Left lung (tissue), 10 donors: Measurements from ENCODE around the gene MYLK. TPM values are rescaled to one million over a fixed set of nuclear protein-coding genes. Genes with fewer than 3 reads are reported as not detected.

Source experiments
- ATAC-seq: fragments of 200-7000 bp; cut with Tn5 transposase; one replicate; pipeline ENCODE4 v1.9.1; 2020; ENCODE audit warnings: moderate library complexity
- DNase-seq, 4 donors: peaks; one replicate each; pipeline ENCODE4 v3.0.0-alpha.2; 2013 to 2020
- H3K27ac ChIP-seq, 2 donors: fragments of 200-600 bp; sonication (generic) in 1 of 2; one replicate each; pipeline versions ENCODE4 v1.5.0 to v1.8.0; 2020 to 2021
- H3K27me3 ChIP-seq, 2 donors: fragments of 200-600 bp; sonication (generic) in 1 of 2; one replicate each; pipeline versions ENCODE4 v1.5.0 to v1.8.0; 2020 to 2021
- H3K36me3 ChIP-seq, 2 donors: fragments of 200-600 bp; sonication (generic) in 1 of 2; one replicate each; pipeline versions ENCODE4 v1.5.0 to v1.8.0; 2020 to 2021
- H3K4me1 ChIP-seq, 2 donors: fragments of 200-600 bp; one replicate each; pipeline ENCODE4 v1.8.0; 2021
- H3K4me3 ChIP-seq, 2 donors: fragments of 200-600 bp; sonication (generic) in 1 of 2; one replicate each; pipeline versions ENCODE4 v1.5.0 to v1.8.0; 2020 to 2021; ENCODE audit warnings: mild to moderate bottlenecking in 1 of 2
- H3K9me3 ChIP-seq, 2 donors: fragments of 200-600 bp; sonication (generic) in 1 of 2; one replicate each; pipeline versions ENCODE4 v1.5.0 to v1.8.0; 2020 to 2021
- intact Hi-C, 2 donors: fragments of 100-400 bp; cut with DNase I; formaldehyde crosslinking; loops; one replicate each; pipeline versions ENCODE4 v1.11.2 to v1.14.2; 2022
- polyA plus RNA-seq, 6 donors: library from polyadenylated mRNA; unstranded; fragments of 120-200 nt; gene quantifications; one replicate each; pipeline ENCODE4 v1.2.1, GENCODE V29; 2013; ENCODE audit not compliant: insufficient read length in 6 of 6
- total RNA-seq, 2 donors: library from RNA; stranded (reverse); fragmentation: NEBNext Ultra II Directional; extraction: Animal tissue kit (Norgen Biotek cat#: 25700); gene quantifications; one replicate each; pipeline ENCODE4 v1.2.1, GENCODE V29; 2021
- TF ChIP-seq, protein P1 (sequence below), 2 donors: fragments of 200-600 bp; sonication (generic) in 1 of 2; IDR thresholded peaks; one replicate each; pipeline versions ENCODE4 v1.5.0 to v1.8.0; 2021; ENCODE audit warnings: antibody characterized with exemption in 2 of 2
- donor health status: DM: no; HTN: yes; CAD: no.
- donor health status: DM: no; HTN: no; CAD: no.

The MYLK gene
- total and polyA plus RNA-seq, 8 donors, result 155 to 468 (median 410) TPM

DNA sequence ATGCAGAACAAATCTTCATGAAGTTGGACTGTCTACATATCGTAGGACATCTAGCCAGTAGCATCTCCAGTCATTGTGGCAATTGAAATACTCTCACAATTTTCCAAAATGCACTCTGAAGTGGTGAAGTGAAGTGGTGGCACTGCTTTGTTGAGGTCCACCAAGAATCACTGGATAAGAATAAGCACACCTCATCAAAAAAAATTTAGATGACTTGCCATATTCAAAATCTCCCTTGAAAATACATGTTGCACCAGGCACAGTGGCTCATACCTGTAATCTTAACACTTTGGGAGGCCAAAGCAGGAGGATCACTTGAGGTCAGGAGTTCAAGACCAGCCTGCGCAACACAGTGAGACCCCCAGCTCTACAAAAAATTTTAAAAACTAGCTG, 312.2 kb downstream of the MYLK start:
- Histone ChIP-seq H3K27me3 (no peaks in the 10 kb centered on the region), H3K36me3 (peaks cover 0 to 12% of the 10 kb centered on the region in 2 donors), H3K27ac (no peak overlapping the region), H3K9me3 (no peaks in the 10 kb centered on the region), H3K4me1 (no peaks in the 10 kb centered on the region), H3K4me3 (no peak overlapping the region)
- no peak for ATAC-seq
- intact Hi-C loops, result no loop called here
- TF ChIP-seq, protein P1, sequence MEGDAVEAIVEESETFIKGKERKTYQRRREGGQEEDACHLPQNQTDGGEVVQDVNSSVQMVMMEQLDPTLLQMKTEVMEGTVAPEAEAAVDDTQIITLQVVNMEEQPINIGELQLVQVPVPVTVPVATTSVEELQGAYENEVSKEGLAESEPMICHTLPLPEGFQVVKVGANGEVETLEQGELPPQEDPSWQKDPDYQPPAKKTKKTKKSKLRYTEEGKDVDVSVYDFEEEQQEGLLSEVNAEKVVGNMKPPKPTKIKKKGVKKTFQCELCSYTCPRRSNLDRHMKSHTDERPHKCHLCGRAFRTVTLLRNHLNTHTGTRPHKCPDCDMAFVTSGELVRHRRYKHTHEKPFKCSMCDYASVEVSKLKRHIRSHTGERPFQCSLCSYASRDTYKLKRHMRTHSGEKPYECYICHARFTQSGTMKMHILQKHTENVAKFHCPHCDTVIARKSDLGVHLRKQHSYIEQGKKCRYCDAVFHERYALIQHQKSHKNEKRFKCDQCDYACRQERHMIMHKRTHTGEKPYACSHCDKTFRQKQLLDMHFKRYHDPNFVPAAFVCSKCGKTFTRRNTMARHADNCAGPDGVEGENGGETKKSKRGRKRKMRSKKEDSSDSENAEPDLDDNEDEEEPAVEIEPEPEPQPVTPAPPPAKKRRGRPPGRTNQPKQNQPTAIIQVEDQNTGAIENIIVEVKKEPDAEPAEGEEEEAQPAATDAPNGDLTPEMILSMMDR (IDR thresholded peaks at IDR 0.05), result no peak
- DNase-seq, result no peak

DNA sequence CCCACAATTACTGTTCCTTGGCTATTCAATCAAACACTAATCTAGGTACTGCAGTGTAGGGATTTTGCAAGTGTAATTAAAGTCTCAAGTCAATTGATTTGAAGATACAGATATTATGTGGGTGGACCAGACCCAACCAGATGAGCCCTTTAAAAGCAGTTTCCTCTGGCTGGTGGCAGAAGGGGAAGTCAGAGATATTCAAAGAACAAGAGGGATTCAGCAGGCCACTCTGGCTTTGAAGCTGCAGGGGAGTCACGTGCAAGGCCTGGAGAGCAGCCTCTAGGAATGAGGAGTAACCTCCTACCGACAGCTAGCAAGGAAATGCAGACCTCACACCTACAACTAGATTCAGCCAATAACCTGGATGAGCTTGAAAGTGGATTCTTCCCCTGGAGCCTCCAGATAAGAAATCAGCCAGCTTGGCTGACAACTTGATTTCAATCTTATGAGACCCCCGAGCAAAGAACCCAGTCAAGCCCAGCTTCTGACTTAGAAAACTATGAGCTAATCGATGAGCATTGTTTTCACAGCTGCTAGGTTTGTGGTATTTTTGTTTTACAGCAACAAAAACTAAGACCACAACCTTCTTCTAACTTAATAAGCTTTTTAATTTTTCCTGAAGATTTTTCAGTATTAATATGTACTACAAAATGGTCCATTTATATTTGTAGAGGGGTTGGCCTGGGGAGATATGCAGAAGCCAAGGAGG, 312.7 kb downstream of the MYLK start:
- Histone ChIP-seq H3K36me3 (peaks cover 0 to 8% of the 10 kb centered on the region in 2 donors), H3K27ac (no peak overlapping the region), H3K4me1 (no peaks in the 10 kb centered on the region), H3K9me3 (no peaks in the 10 kb centered on the region), H3K4me3 (no peak overlapping the region), H3K27me3 (no peaks in the 10 kb centered on the region)
- intact Hi-C loops, result no loop called here
- DNase-seq (no peak), ATAC-seq (no peak)
- TF ChIP-seq, protein P1 (IDR thresholded peaks at IDR 0.05), result no peak

DNA sequence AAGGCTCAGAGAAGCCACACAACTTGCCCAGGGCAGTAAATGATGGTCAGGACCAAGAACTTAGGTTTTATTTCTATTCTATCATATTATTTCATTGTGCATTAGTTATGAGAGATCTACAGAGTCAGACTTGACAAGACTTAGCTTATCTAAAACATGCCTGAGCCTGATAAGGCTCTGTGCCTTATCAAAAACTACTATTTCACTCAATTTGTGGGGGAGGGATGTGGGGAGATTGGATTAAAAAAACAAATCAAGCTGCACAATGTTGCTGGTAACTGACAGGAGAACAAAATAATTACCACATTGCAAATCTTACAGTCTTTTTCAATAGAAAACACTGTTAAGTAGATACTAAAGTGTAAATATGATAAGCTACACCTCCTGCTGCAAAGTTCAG, 315.3 kb downstream of the MYLK start:
- H3K9me3 ChIP-seq, result no peaks in the 10 kb centered on the region
- no peak overlapping the region for H3K27ac ChIP-seq
- TF ChIP-seq, protein P1 (IDR thresholded peaks at IDR 0.05), result no peak
- no peaks in the 10 kb centered on the region for H3K4me1 ChIP-seq
- H3K27me3 ChIP-seq, result no peaks in the 10 kb centered on the region
- DNase-seq, result no peak
- H3K36me3 ChIP-seq, result peaks cover 0 to 8% of the 10 kb centered on the region in 2 donors
- intact Hi-C loops, result no loop called here
- no peak for ATAC-seq
- H3K4me3 ChIP-seq, result no peak overlapping the region

GRCh38 chr3:123568034-123568433, 316.1 kb downstream of the MYLK start:
- no peak for ATAC-seq

DNA sequence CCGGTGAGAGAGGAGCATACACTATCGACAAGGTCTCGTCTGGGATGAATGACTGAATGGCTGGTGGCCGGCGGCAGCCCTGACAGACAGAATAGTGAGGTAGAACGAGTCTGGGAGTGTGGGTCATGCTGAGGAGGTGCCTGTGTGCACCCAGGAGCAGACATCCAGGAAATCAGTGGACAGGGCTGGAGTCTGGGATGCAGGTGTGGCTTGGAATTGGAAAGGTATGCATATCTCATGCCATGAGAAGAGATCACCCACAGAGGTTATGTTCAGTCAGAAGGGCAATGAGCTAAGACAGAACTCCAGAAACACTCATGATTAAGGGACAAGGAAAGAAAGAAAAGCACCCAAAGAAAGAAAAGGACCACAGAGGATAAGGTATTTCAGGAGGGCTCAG, 320.1 kb downstream of the MYLK start:
- intact Hi-C loops, result no loop called here
- TF ChIP-seq, protein P1 (IDR thresholded peaks at IDR 0.05), result no peak
- no peak overlapping the region for H3K27ac ChIP-seq
- no peaks in the 10 kb centered on the region for H3K27me3 ChIP-seq
- ATAC-seq (no peak), DNase-seq (no peak)
- H3K4me1 ChIP-seq, result no peaks in the 10 kb centered on the region
- H3K4me3 ChIP-seq, result no peak overlapping the region
- H3K9me3 ChIP-seq, result no peaks in the 10 kb centered on the region
- no peaks in the 10 kb centered on the region for H3K36me3 ChIP-seq

More at GRCh38 chr3:123568034-123568433, 316.1 kb downstream of the MYLK start:
- DNase-seq, result no peak
- Histone ChIP-seq H3K4me3 (no peak overlapping the region), H3K36me3 (peaks cover 0 to 8% of the 10 kb centered on the region in 2 donors), H3K9me3 (no peaks in the 10 kb centered on the region), H3K4me1 (no peaks in the 10 kb centered on the region), H3K27me3 (no peaks in the 10 kb centered on the region), H3K27ac (no peak overlapping the region)
- TF ChIP-seq, protein P1 (IDR thresholded peaks at IDR 0.05), result no peak
- intact Hi-C loops, result no loop called here
